ENCODE results near the gene ZBTB22.

DNA sequence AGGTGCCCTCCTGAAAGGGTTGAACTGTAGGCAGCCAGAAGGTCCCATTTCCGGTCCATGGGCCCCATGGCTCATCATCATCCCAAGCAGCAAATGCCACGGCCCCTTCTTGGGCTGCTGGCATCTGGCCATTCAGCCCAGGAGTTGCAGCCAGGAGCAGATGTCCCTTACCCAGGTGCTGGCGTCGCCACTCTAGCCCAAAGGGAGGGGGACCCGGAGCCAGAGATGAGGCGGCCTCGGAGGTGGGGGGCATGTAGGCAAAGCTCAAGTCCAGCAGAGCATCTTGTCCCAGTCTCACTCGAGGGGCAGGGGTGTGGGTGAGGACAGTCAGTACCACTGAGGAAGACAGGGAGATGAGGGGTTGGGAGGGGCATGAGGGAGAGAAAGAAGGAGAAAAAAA lies 12.5 kb downstream of the ZBTB22 start:
- TF ChIP-seq, protein P1, sequence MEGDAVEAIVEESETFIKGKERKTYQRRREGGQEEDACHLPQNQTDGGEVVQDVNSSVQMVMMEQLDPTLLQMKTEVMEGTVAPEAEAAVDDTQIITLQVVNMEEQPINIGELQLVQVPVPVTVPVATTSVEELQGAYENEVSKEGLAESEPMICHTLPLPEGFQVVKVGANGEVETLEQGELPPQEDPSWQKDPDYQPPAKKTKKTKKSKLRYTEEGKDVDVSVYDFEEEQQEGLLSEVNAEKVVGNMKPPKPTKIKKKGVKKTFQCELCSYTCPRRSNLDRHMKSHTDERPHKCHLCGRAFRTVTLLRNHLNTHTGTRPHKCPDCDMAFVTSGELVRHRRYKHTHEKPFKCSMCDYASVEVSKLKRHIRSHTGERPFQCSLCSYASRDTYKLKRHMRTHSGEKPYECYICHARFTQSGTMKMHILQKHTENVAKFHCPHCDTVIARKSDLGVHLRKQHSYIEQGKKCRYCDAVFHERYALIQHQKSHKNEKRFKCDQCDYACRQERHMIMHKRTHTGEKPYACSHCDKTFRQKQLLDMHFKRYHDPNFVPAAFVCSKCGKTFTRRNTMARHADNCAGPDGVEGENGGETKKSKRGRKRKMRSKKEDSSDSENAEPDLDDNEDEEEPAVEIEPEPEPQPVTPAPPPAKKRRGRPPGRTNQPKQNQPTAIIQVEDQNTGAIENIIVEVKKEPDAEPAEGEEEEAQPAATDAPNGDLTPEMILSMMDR (optimal IDR thresholded peaks at IDR 0.05 in 1 of 3, IDR thresholded peaks at IDR 0.05 in 1 of 3, conservative IDR thresholded peaks at IDR 0.05 in 1 of 3; ENCODE audit: extremely low read depth in 1 of 3, insufficient read depth in 2 of 3, low read length in 3 of 3) = no peak
- TF ChIP-seq EZH2 (IDR thresholded peaks at IDR 0.05; ENCODE audit: low read length) = no peak
